ENCODE data around the gene XRCC1. TPM values are rescaled to one million over a fixed set of nuclear protein-coding genes. Genes with fewer than 3 reads are reported as not detected.
"Not testable (repeated sequence)": the region's sequence is repeated elsewhere in the genome, so short reads cannot be mapped to it uniquely, and the experiment has no call there.

Gene XRCC1
- total and polyA plus RNA-seq, 2 of the 4 experiments (the other 2 are of a cell fraction): 12.5 to 21.3 TPM

GRCh38 chr19:43512399-43512798 is 62.9 kb downstream of the XRCC1 start:
- H3K9me3 ChIP-seq (ENCODE audit: control insufficient read depth, insufficient read depth, low read length); H4K20me1 ChIP-seq (ENCODE audit: insufficient read depth, low read length); H4K8ac ChIP-seq (ENCODE audit: low read depth in 2 of 2, low read length in 2 of 2); H3K23ac ChIP-seq (ENCODE audit: low read depth, low read length); POLR2A ChIA-PET (ENCODE audit: unreplicated experiment); H4K91ac ChIP-seq (ENCODE audit: insufficient read depth, low read depth, low read length); H3K18ac ChIP-seq (ENCODE audit: low read depth, low read length); H3K4me1 ChIP-seq (ENCODE audit: control insufficient read depth, insufficient read depth, low read length); CTCF ChIA-PET; intact Hi-C loops (cut with micrococcal nuclease); H2BK5ac ChIP-seq (ENCODE audit: low read depth, low read length, poor library complexity, severe bottlenecking); H3K27ac ChIP-seq (ENCODE audit: insufficient read depth, low read length); H3K4ac ChIP-seq (ENCODE audit: low read depth, low read length); H2AK5ac ChIP-seq (ENCODE audit: low read depth, low read length); H3K4me2 ChIP-seq (ENCODE audit: low read depth, low read length); H4K5ac ChIP-seq (ENCODE audit: low read depth, low read length); H3K9ac ChIP-seq (ENCODE audit: low read depth, low read length); dilution Hi-C loops (cut with HindIII; ENCODE audit: low sequenced_read_pairs, unreplicated experiment); H3K4me3 ChIP-seq (ENCODE audit: insufficient read depth, low read depth, low read length); ATAC-seq (ENCODE audit: low read depth); H2BK15ac ChIP-seq (ENCODE audit: low read depth, low read length); H3K27me3 ChIP-seq (ENCODE audit: control insufficient read depth, insufficient read depth, low read length); in situ Hi-C loops (cut with MboI; ENCODE audit: low sequenced_read_pairs); H2BK20ac ChIP-seq (ENCODE audit: low read depth, low read length); H2AK9ac ChIP-seq (replicated peaks; ENCODE audit: low read depth, low read length, poor library complexity); H2AFZ ChIP-seq (replicated peaks; ENCODE audit: low read length, poor library complexity); H3K9me1 ChIP-seq (ENCODE audit: insufficient read depth, low read length); H3K56ac ChIP-seq (ENCODE audit: extremely low read depth, insufficient read depth, low read length); DNase-seq; BruUV-seq (replicated peaks); H2BK120ac ChIP-seq (ENCODE audit: low read depth, low read length); H3K14ac ChIP-seq (replicated peaks; ENCODE audit: low read depth, low read length): not testable (repeated sequence)
- peaks cover 19% of the 10 kb centered on the region for H3K36me3 ChIP-seq (ENCODE audit: control insufficient read depth, insufficient read depth, low read length)
- H3K79me1 ChIP-seq (ENCODE audit: low read depth in 1 of 2, low read length in 2 of 2): peaks cover 7 to 16% of the 10 kb centered on the region in 2 experiments; a peak in 3 of 4 replicates
